Liver (tissue), 3 donors: ENCODE measurements around the gene FAM117A.

Source experiments
- ATF3 ChIP-seq: IDR thresholded peaks from 2 replicates; pipeline ENCODE4 v1.6.1; 2016; ENCODE audit warnings: antibody characterized with exemption
- CTCF ChIP-seq: fragments of 150-350 bp; IDR thresholded peaks from 2 replicates; pipeline ENCODE4 v1.5.1; 2017; ENCODE audit warnings: improper control_type of control experiment, low read depth, low read length; ENCODE audit not compliant: missing input control
- EGR1 ChIP-seq, 2 donors: IDR thresholded peaks; 2 replicates each; pipeline ENCODE4 v1.6.1; 2016 to 2018; ENCODE audit warnings: antibody characterized with exemption in 2 of 2, low read depth in 2 of 2
- FOXA1 ChIP-seq: IDR thresholded peaks from 2 replicates; pipeline ENCODE4 v1.6.1; 2016; ENCODE audit warnings: antibody characterized with exemption
- GABPA ChIP-seq, 2 donors: IDR thresholded peaks in 1 of 2; conservative IDR thresholded peaks in 1 of 2; 2 replicates each; pipeline ENCODE4 v1.6.1; 2016; ENCODE audit warnings: antibody characterized with exemption in 2 of 2, mild to moderate bottlenecking in 1 of 2, moderate library complexity in 1 of 2
- HNF4G ChIP-seq: IDR thresholded peaks from 2 replicates; pipeline ENCODE4 v1.6.1; 2016; ENCODE audit warnings: antibody characterized with exemption
- JUND ChIP-seq, 2 donors: IDR thresholded peaks; 2 replicates each; pipeline ENCODE4 v1.6.1; 2016; ENCODE audit warnings: antibody characterized with exemption in 2 of 2
- MAX ChIP-seq: IDR thresholded peaks from 2 replicates; pipeline ENCODE4 v1.6.1; 2016; ENCODE audit warnings: antibody characterized with exemption
- RAD21 ChIP-seq, 2 donors: IDR thresholded peaks; 2 replicates each; pipeline ENCODE4 v1.6.1; 2016; ENCODE audit warnings: antibody characterized with exemption in 2 of 2, mild to moderate bottlenecking in 2 of 2
- REST ChIP-seq: IDR thresholded peaks from 2 replicates; pipeline ENCODE4 v1.6.1; 2016; ENCODE audit warnings: antibody characterized with exemption, mild to moderate bottlenecking
- TAF1 ChIP-seq: conservative IDR thresholded peaks from 2 replicates; pipeline ENCODE4 v1.6.1; 2016; ENCODE audit warnings: antibody characterized with exemption, mild to moderate bottlenecking
- YY1 ChIP-seq: IDR thresholded peaks from 2 replicates; pipeline ENCODE4 v1.6.1; 2016; ENCODE audit warnings: antibody characterized with exemption, mild to moderate bottlenecking
- ZBTB33 ChIP-seq: IDR thresholded peaks from 2 replicates; pipeline ENCODE4 v1.6.1; 2016; ENCODE audit warnings: antibody characterized with exemption
- donor health status: healthy.
- donor health status: healthy.

- TF ChIP-seq FOXA1 (no peak), CTCF (no peak), JUND (IDR thresholded peaks at IDR 0.05) (no peak), MAX (no peak), RAD21 (IDR thresholded peaks at IDR 0.05) (peak; percentile 41 to 58), GABPA (IDR thresholded peaks at IDR 0.05 in 1 of 2, conservative IDR thresholded peaks at IDR 0.05 in 1 of 2) (no peak), TAF1 (no peak), EGR1 (IDR thresholded peaks at IDR 0.05; ENCODE audit: low read depth in 2 of 2) (no peak), REST (no peak), ATF3 (no peak), ZBTB33 (no peak), YY1 (peak; percentile 64), HNF4G (no peak)
Observed at GRCh38 chr17:49730078-49730784, 33.7 kb downstream of the FAM117A start.
